SK-N-MC (cell line): Measurements from ENCODE around the gene HERPUD2.
"Not testable (repeated sequence)": the region's sequence is repeated elsewhere in the genome, so short reads cannot be mapped to it uniquely, and the experiment has no call there.

ENCODE experiments used
- EZH2 ChIP-seq: fragments of 200-600 bp; sonication (generic); IDR thresholded peaks from one replicate; pipeline ENCODE4 v1.6.1; 2017; ENCODE audit warnings: antibody characterized with exemption
- FOXP2 ChIP-seq: optimal IDR thresholded peaks from 2 replicates; pipeline ENCODE3; 2011; ENCODE audit warnings: mild to moderate bottlenecking, moderate library complexity; ENCODE audit not compliant: insufficient read depth; ENCODE audit errors: extremely low read length, control extremely low read depth

DNA sequence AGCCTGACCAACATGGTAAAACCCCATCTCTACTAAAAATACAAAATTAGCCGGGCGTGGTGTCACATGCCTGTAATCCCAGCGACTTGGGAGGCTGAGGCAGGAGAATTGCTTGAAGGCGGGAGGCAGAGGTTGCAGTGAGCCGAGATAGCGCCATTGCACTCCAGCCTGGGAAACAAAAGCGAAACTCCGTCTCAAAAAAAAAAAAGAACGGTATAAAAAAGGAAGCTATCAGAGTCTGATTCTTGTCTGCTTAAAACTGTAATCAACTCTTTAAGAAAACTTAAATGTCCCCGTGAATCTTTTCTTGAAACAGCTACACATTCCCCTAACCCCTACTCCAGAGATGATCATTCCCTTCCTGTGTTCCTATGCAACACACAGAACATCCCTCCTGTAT lies 4.3 kb downstream of the HERPUD2 start:
- TF ChIP-seq FOXP2, EZH2: not testable (repeated sequence)
